ENCODE results near the gene TM7SF3.
"Not testable (repeated sequence)": the region's sequence is repeated elsewhere in the genome, so short reads cannot be mapped to it uniquely, and the experiment has no call there.

TM7SF3 gene

DNA sequence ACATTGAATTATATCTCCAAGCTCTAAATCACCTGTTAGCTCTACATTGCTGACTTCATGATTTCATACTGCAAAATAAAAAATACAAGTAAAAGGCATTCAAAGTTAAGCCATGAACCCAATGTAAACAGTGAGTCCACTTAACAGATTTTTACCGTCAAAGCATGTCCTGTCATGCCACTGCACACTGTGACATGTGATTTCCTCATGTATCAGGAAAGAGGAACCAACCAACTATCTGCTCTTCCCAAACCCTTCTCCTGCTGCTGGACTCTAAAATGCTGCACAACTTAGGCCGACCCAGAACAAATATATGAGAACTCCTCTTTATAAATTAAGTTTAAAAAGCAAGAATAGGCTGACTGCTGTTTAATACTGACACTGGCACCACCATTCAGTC, 37.5 kb downstream of the TM7SF3 start:
- FAIRE-seq (no peak), DNase-seq (ENCODE audit: insufficient read length, low spot score) (no peak)
- TF ChIP-seq, protein P1, sequence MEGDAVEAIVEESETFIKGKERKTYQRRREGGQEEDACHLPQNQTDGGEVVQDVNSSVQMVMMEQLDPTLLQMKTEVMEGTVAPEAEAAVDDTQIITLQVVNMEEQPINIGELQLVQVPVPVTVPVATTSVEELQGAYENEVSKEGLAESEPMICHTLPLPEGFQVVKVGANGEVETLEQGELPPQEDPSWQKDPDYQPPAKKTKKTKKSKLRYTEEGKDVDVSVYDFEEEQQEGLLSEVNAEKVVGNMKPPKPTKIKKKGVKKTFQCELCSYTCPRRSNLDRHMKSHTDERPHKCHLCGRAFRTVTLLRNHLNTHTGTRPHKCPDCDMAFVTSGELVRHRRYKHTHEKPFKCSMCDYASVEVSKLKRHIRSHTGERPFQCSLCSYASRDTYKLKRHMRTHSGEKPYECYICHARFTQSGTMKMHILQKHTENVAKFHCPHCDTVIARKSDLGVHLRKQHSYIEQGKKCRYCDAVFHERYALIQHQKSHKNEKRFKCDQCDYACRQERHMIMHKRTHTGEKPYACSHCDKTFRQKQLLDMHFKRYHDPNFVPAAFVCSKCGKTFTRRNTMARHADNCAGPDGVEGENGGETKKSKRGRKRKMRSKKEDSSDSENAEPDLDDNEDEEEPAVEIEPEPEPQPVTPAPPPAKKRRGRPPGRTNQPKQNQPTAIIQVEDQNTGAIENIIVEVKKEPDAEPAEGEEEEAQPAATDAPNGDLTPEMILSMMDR (IDR thresholded peaks at IDR 0.05; ENCODE audit: insufficient read depth, missing control alignments): no peak

DNA sequence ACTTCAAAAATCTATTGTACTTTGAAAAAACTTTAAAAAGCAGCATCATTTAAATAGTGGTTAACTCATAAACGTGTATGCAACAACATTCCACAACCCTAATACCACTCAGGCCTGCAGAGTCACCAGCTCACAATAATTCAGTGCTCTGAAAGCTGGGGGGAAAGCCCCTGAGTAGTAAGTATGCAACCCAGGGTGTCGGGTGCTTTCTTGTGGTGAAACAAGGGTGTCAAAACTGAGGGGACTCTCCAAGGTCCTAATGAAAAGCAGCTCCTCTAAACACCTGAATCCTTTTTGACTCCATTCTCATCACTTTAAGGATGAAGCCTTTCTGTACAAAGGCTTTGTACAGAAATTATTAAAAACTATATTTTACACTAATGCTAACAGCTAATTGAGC, 42.2 kb downstream of the TM7SF3 start:
- TF ChIP-seq, protein P1 (IDR thresholded peaks at IDR 0.05; ENCODE audit: insufficient read depth, missing control alignments): no peak
- FAIRE-seq (no peak), DNase-seq (ENCODE audit: insufficient read length, low spot score) (no peak)

DNA sequence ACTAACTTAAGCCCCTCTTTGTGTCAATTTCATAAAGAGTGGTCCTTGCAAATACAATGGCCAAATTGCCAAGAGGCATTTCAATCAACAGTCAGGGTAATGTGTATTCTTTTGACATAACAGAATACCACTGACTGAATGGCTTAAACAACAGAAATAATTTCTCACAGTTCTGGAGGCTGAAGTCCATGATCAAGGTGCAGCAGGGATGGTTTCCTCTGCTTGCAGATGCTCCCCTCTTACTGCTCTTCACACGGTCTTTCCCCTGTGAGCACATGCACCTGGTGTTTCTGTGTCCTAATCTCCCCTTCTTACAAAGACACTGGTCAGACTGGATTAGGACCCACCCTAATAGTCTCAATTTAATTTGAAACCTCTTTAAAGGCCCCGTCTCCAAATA, 44.0 kb downstream of the TM7SF3 start:
- no peak for DNase-seq (ENCODE audit: insufficient read length, low spot score)
- FAIRE-seq: no peak
- TF ChIP-seq, protein P1 (IDR thresholded peaks at IDR 0.05; ENCODE audit: insufficient read depth, missing control alignments): no peak

DNA sequence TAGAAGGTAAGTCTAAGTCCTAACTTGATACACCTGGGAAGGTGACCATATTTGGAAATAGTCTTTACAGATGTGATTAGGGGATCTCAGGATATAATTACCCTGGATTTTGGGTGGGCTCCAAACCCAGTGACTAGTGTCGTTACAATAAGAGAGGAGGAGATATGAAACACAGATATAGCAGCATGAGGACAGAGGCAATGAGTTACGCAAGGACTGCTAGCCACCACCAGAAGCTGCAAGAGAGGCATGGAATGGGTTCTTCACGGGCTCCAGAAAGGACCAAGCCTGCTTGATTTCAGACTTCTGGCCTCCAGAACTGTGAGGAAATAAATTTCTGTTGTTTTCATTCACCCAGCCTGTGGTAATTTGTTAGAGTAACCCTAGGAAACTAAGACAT, 47.3 kb downstream of the TM7SF3 start:
- DNase-seq (ENCODE audit: insufficient read length, low spot score) (no peak), FAIRE-seq (no peak)
- TF ChIP-seq, protein P1 (IDR thresholded peaks at IDR 0.05; ENCODE audit: insufficient read depth, missing control alignments): no peak

DNA sequence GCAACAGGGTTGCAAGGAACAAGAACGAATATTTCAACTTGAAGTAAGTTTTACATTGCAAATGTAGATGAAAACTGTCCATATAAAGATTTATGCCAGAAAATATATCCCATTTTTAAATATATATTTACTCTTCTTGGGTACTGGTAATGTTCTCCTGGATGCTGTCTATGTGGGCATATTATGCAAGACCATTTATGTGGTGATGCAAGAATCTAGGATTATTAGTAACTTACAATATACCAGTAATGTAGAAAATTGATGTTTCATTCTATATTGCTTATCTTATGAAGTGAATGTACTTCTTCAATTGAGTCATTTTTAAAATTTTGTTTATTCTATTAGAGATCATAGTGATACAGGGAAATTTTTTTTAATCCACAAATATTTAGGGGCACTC, 50.8 kb downstream of the TM7SF3 start:
- DNase-seq (ENCODE audit: insufficient read length, low spot score) (no peak), FAIRE-seq (no peak)
- TF ChIP-seq, protein P1 (IDR thresholded peaks at IDR 0.05; ENCODE audit: insufficient read depth, missing control alignments): no peak

DNA sequence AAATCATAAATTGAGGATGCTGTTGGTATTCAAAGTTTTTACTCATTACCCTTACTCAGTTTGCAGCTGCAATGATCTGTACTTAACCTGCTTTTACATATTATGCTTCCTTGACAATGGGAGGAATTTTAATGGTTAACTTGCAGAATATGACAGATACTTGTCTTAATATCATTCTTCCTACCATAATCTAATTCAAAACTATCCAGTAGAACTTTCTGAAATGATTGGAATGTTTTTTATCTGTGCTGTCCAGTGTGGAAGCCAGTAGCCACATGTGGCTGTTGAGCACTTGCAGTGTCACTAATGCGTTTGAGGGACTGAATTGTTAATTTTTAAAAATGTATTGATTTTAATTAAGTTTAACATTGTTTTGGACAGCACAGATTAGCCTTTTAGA, 52.4 kb downstream of the TM7SF3 start:
- TF ChIP-seq, protein P1 (IDR thresholded peaks at IDR 0.05; ENCODE audit: insufficient read depth, missing control alignments): no peak
- DNase-seq (ENCODE audit: insufficient read length, low spot score): no peak
- FAIRE-seq: no peak

DNA sequence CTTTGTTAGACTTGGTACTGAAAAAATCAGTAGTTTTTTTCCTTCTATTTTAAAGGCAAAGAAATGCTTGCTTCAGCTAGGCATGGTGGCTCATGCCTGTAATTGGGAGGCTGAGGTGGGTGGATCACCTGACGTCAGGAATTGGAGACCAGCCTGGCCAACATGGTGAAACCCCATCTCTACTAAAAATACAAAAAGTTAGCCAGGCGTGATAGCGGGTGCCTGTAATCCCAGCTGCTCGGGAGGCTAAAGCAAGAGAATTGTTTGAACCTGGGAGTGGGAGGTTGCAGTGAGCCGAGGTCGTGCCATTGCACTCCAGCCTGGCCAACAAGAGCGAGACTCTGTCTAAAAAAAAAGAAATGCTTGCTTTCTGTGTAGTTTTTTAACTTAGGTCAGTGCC, 52.8 kb downstream of the TM7SF3 start:
- not testable (repeated sequence) for FAIRE-seq; DNase-seq (ENCODE audit: insufficient read length, low spot score)

DNA sequence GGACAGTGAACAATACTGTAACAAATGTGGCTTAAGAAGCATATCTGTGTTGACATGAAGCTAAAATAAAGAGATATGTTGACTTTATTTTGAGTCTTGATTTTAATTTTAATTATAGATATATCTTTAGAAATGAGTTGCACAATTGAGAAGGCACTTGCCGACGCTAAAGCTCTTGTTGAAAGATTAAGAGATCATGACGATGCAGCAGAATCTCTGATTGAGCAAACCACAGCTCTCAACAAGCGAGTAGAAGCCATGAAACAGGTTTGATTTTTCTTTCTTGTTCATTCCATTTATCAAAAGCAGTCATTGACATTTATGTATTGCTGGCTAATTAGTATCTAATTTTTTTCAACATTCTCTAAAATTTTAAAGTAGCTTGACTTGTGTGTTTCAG, 60.2 kb downstream of the TM7SF3 start:
- FAIRE-seq (no peak), DNase-seq (ENCODE audit: insufficient read length, low spot score) (no peak)
- TF ChIP-seq, protein P1 (IDR thresholded peaks at IDR 0.05; ENCODE audit: insufficient read depth, missing control alignments): no peak
